GM20000 (cell line): ENCODE results near the gene CHN2.

ENCODE experiments used
- DNase-seq: peaks from one replicate; pipeline ENCODE4 v3.0.0; 2012; ENCODE audit warnings: low spot score
- CTCF ChIP-seq: IDR thresholded peaks from 2 replicates; pipeline ENCODE4 v1.5.1; 2012; ENCODE audit warnings: mild to moderate bottlenecking, control low read depth; ENCODE audit errors: extremely low read depth, missing control alignments

The CHN2 gene

GRCh38 chr7:29469281-29469680 lies 274.7 kb downstream of the CHN2 start:
- no peak for DNase-seq

DNA sequence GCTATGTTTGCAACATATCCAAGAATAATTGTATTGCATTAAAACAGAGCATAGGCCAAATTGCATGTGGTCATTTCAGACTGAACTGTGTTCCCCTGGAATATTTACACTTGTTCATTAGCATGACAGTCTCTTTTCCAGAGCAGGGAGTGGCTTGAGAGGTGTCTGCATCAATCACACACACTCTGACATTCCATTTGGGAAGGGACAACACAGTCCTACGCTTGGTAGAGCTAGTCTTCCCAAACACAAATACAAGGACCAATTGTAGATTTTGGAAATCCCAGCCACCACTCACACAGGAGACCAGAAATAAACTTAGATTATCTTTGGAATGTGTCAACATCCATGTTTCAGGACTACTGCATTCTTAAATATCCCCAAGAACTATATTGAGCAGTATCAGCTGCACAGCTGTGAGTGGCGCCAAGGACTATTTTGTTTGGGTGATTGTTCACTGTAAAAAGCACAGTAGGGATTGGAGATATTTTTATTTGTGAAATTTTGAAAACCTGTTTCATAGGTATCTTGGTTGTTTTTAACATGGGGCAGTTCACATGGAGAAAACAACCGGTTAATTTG lies 275.5 kb downstream of the CHN2 start:
- no peak for TF ChIP-seq CTCF
- no peak for DNase-seq

More at GRCh38 chr7:29469281-29469680, 274.7 kb downstream of the CHN2 start:
- no peak for TF ChIP-seq CTCF

GRCh38 chr7:29471444-29472138 lies 277.0 kb downstream of the CHN2 start:
- TF ChIP-seq CTCF = no peak
- no peak for DNase-seq

- no peak for TF ChIP-seq CTCF
- DNase-seq = no peak
Observed at GRCh38 chr7:29476916-29477315, 282.3 kb downstream of the CHN2 start.

GRCh38 chr7:29478226-29478625 lies 283.7 kb downstream of the CHN2 start:
- no peak for TF ChIP-seq CTCF
- DNase-seq = no peak

DNA sequence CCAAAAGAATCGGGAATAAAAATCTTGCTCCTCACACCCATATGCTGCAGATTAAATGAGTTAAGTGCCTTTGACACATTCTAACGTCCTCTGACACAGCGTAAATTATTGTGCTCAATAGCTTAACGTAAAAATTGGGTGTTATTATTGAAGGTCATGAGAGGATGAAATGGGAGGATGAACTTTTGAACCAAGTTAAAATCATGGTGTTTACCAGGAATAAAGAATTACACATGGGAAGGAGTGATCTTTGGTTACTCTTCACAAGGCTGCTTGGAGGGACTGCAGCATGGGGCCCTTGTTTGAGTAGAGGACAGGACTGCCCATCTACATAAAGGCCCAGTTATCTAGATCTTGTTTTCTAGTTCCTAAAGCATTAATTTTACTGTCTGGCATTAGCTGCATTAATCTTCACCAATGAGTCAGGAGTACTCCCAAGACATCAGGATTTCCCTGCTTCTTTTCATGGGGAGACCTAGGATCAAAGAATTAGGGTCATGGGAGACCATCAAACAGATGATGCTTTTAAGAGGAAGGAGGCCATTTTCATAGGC lies 284.2 kb downstream of the CHN2 start:
- no peak for TF ChIP-seq CTCF
- no peak for DNase-seq
